GM21825 (cell line): ENCODE results near the gene SLC12A2.

Experiments
- ATAC-seq: cut with Tn5 transposase; IDR thresholded peaks from one replicate; pipeline ENCODE4 v1.9.1; 2021; ENCODE audit warnings: mild to moderate bottlenecking, moderate library complexity; ENCODE audit not compliant: unreplicated experiment

Gene SLC12A2

DNA sequence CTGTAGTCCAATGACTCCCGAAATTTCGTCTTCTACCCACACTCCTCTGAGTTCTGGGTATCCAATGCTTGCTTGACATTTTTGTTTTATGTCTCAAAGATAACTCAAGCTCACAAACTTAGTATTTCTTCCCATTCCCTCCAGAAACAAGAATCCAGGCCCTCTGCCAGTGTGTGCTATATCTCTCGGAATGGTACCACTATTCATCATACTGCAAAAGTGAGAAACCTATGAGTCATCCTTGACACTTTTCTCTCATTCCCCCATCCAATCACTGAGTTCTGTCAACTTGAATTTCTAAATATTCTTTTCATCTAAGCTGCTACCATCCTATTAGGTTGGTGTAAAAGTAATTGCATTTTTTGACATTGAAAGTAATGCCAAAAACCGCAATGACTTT lies 9.8 kb downstream of the SLC12A2 start:
- no peak for ATAC-seq

DNA sequence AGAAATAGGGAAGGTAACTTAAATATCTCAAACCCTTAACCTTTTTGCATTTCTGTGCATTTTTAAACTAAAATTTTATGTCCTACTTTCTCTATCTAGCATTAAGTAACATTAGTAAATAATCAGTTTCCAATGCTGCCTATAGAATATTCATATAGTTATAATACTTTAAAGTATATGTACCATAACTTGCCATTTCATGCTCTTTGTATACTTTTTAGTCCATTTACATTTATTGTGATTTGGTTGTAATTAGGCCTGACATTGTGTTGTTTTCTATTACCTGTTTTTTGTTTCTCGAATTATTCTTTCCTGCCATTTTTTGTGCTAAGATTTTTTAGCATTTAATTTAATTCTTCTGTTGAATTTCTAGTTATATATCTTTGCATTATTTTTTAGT lies 13.7 kb downstream of the SLC12A2 start:
- ATAC-seq = no peak

DNA sequence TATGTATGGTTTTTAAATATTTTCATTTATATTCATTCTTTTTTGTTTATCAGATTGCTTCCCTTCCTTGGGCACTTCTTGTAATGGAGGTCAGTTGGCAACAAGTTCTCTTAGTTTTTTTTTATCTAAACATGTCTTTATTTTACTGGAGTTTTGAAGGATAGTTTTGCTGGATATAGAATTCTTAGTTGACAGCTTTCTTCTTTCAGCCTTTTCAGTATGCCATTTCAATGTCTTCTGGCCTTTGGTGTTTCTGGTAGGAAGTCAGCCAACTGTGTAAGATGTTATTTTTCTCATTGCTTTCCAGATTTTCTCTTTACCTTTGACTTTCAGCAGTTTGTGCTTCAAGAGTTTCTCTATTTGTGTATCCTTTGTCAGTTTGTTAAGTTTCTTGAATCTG lies 14.2 kb downstream of the SLC12A2 start:
- no peak for ATAC-seq

DNA sequence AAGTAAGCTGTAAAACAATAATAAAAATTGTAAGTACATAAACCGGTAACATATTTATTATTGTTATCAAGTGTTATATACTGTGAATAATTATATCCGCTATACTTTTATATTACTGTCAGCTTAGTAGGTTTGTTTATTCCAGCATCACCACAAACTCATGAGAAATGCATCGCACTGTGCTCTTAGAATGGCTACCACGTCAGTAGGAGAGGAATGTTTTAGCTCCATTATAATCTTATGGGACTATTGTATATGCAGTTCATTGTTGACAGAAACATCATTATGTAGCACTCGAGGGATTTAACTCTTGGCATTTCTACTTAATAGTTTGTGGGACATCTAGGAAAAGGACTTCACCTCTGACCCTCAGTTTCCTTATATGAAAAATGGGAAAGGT lies 16.4 kb downstream of the SLC12A2 start:
- no peak for ATAC-seq

DNA sequence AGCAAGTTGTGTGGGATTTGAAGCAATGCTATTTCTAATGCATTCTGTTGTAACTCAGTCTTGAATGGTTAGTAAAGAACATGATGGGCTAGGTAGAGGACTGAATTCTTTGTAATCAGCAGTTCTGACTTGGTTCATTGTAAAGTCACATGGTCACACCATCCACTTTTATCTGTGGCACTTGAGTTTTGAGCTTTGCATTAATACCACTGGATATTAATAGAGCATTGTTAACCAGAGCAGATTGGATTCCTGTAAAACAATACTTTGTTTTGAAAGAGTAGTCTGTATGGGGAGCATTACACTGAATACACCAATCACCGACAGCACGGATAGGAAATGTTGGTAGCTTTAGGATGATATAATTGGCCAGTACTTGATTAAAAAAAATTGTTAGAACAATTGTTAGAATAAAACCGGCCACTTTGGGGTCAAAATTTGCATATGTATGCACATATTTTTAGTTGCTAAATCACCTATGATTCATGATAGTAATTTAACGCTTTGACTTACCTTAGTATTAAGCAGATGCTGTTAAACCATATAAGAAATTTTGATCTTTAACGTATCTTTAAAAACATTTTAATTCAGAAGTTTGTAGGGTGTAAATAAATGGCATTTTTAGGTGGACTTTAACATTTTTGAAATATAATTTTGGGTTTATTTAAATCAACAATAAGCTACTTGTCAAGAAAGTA lies 17.4 kb downstream of the SLC12A2 start:
- ATAC-seq = no peak

DNA sequence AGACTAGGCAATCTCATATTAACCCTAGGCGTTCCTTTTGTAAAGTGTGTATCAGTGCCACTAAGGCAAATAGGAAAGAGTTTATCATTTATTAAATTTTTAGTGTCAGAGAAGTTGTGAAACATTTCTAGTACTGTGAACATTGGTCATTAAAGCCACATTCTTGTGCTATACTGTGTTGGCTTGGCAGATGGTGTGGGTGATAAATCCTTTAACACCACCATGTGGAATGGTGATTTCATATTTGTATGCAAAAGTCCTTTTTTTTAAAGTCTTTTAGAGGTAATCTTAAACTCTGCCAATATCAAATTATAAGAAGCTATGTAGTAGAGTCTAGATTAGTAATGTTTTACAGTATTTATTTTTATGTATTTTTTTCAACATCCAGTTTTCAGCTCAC lies 18.1 kb downstream of the SLC12A2 start:
- no peak for ATAC-seq

DNA sequence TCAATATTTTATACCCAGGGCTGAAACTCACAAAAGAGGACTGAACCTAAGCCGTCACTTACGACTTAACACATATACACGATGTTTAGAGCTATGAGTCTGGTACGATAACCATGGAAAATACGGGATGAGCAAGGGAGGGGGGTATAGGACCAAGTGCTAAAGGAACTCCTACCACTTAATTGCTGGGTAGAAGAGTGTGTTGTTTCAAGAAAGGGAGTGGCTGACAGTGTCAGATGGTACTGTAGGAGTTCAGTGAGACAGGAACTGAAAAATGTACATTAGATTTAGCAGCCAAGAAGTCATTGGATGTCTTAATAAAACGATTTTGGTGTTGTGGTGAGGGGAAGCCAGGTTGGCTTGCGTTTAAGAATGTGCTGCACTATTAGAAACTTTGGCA lies 21.6 kb downstream of the SLC12A2 start:
- no peak for ATAC-seq

DNA sequence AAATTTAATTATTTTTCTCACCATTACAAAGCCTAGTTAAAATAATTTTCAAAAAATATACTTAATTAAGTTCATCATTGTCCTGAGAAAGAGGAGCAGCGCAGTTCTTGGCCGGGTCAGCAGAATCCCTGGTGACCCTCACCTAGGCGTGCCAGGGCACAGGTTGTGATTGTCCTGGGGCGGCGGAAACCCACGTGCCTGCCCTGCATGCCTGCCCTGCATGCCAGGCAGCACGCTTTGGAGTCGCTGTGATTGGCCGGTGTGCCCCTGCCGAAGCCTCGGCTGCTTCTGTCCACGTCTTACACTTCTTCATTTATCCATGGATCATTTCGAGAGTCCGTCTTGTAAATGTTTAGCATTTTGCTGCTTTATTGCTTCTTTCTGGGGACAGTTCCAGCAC lies 25.6 kb downstream of the SLC12A2 start:
- no peak for ATAC-seq

DNA sequence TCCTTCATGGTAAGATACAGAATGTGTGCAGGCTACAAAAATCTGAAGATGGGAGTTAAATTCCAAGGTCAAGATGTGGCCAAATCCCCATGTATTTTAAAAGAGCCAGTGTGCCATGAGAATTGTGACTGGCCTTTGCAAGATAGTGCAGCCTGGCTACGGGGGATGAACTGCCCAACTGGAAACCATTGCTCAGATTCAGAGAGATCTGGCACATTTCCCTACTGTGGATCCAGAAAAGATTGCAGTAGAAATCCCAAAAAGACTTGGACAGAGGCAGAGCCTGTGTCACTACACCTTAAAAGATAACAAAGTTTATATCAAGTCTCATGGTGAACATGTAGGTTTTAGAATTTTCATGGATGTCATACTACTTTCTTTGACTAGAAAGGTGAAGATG lies 26.2 kb downstream of the SLC12A2 start:
- no peak for ATAC-seq

DNA sequence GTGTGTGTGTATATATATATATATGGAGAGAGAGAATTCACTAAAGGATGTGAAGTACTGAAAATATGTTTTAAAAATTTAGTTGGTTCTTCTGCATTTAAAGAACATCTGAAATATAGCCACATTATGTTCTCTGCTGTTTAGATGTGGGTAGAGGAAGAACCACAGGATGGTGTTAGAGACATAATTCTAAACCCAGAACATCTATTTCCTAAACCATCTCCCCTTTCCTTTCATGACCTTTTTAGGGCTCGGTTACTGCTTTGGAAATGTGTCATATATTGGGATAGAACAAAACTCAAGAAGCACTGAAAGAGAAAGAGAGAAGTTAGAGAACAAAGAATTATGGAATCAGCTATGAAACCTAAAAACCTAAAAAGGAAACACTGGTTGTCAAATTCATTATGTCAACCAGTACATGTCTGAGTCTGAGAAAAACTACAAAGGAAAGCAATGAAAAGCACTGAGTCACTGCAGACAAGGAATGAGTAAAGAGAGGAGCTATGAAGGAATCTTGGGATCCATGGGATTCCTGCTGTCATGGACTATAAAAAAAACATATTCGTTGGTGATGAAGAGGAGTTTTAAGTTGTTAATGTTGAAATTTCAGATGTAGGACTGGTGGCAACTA lies 28.4 kb downstream of the SLC12A2 start:
- no peak for ATAC-seq

DNA sequence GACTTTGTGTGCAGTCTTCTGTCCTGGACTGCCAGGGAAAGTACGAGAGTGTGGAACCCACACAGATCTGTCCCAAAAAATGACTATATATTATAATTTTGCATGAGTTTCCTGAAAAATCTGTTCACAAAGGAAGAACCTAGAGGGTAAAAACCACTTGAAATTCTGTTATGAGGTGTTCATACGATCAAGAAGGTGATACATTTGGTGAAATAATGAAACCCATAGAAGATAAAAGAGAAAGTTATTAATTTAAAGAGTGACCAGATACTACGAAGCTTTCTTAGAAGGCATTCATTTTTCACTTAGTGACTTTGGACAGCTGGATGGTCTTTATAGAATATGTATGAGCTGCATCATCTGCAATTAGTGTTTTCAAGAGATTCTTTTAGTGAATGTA lies 32.9 kb downstream of the SLC12A2 start:
- no peak for ATAC-seq

DNA sequence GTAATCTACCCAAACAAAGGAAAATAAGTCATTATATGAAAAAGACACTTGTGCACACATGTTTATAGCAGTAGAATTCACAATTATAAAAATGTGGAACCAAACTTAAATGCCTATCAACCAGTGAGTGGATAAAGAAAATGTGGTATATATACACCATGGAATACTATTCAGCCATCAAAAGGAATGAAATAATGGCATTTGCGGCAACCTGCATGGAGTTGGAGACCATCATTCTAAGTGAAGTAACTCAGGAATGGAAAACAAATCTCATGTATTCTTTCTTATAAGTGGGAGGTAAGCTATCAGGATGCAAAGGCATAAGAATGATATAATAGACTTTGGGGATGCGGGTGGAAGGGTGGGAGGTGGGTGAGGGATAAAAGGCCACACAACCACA lies 34.6 kb downstream of the SLC12A2 start:
- no peak for ATAC-seq

DNA sequence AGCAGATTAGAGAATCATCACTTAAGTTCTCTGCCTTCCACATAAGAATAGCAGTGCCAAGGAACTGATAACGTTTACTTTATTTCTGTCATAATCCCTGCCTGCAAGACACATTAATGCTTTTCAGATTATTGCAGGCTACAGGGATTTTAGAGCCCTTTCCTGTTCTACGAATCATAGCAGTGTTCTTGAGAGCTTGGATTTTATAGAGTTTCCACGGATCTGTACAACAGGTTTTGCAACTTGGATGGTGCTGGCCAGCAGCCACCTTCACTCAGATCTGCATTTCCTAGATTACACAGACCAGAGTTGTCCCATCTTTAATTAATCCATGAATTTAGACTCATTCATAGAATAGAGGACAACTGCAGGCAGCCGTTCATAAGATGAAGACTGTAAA lies 38.1 kb downstream of the SLC12A2 start:
- ATAC-seq = no peak

DNA sequence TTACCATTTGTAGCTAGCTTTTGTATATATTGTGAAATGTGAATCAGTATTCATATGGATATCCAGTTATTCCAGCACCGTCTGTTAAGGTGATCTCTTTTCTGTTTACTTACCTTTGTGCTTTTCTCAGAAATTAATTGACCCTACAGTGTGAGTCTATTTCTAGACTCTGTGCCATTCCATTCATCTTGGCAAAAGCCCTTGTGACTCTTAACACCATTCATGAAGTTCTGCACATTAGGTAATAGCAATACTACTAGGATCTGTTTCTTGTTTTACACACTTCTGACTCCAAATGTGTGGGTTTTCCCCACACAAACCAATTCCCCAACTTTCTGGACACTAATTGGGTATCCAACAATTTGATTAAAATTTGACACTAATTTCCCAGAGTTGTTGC lies 40.4 kb downstream of the SLC12A2 start:
- ATAC-seq = no peak

DNA sequence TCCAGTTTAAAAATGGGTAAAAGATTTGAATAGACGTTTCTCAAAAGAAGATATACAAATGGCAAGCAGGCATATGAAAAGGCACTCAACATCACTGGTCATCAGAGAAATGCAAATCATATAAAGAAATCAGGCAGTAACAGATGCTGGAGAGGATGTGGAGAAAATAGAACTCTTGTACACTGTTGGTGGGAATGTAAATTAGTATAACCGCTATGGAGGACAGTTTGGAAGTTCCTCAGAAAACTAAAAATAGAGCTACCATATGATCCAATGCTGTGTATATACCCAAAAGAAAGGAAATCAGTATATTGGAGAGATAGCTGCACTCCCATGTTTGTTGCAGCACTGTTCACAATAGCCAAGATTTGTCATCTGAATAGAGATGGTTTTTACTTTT lies 42.7 kb downstream of the SLC12A2 start:
- no peak for ATAC-seq

DNA sequence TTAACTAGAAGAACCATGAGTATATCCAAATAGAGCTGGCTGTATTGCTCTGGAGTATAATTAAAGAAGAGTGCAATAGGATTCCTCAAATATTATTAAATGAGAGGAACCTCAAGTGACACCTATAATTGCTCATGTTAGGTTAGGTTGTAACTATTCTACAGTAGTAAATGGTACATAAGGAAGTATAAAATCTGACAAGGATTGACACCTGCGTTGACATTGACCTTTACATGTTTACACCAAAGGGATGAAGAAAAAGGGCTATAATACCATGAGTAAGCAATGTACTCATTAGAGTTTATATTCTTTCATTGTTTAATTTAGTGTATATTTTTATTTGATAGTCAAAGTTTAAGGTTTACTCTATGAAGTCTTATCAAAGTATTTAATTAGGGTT lies 48.9 kb downstream of the SLC12A2 start:
- no peak for ATAC-seq

DNA sequence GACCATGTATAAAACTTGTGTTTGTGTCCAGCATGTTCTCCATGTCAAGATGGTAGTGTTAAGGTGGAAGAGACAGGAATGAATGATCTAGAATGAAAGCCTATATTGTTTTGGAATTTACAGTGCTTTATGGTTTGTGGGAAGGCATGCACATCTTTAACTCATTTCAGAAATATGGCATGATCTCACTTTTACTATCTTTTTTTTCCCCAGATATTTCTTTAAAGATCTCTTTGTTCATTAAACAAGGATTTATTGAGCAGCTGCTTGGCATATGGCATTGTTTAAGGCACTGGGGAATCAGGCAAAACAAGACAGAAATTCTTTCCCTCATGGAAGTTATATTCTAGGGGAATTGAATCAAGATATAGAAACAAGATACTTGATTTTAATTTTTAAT lies 51.7 kb downstream of the SLC12A2 start:
- no peak for ATAC-seq

DNA sequence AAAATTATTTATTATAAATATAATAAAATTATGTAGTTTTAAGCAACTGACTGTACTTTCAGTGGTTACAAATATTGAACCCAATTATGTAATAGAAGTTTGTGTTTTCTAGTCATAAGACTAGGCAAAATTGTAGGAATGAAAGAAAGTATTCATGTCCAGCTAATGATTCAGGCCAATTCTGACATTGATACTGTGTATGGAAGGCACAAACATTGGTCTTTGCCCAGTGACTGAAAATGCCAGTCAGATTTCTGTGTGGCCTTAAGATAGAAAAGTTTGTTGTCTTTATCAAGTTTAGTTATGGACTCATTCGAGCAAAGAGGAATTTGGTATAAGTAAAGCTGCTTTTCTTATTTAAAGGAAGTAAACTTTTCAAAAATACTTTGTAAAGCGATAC lies 60.3 kb downstream of the SLC12A2 start:
- no peak for ATAC-seq

DNA sequence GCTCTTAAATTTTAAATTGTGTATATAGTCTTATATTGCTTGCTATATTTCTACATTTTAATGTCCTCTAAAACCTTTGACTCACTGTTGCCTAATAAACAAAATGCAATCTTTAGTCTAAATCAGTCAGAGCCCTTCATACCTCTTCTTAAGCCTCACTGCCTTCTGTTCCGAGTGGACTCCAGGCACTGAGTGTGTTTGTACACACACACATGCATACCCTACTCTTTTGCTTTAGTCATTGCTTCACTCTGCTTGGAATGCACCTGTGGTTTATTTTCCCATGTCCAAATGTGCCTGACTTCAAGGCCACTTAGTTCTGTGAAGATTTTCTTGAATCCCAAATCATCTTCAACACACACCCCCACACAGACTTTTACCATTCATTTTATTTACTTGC lies 60.9 kb downstream of the SLC12A2 start:
- no peak for ATAC-seq

DNA sequence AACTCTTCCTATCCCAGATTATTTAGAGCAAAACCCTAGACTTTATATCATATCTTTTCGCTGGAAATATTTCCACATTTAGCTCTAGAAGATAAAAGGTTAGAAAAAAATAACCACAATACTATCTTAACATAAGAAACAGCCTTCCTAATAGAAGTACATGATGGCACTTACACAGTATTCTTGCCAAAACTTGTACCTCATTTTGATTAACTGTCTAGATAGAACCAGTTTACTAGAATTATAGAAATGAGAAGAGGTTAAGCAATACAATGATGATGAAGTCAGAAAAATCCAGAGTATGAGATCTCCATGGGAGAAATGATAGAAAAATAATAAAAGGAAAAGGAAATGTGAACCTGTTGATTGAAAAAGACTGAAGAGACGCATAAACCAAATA lies 63.1 kb downstream of the SLC12A2 start:
- no peak for ATAC-seq

DNA sequence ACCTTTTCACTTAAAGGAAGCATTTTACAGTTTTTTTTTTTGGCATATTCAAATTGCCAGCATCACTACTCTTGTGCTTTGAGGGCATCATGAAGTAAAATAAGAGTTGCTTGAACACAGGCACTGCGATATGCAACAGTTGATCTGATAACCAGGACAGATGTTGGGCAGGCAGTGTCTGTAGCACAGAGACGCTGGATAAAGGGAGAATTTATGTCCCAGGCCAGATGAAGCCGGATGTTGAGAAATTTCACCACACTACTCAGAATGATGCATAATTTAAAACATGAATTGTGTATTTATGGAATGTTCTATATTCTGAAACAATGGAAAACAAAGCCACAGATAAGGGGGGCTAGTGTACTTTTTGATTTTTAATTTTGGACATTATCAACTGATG lies 71.4 kb downstream of the SLC12A2 start:
- ATAC-seq = no peak

DNA sequence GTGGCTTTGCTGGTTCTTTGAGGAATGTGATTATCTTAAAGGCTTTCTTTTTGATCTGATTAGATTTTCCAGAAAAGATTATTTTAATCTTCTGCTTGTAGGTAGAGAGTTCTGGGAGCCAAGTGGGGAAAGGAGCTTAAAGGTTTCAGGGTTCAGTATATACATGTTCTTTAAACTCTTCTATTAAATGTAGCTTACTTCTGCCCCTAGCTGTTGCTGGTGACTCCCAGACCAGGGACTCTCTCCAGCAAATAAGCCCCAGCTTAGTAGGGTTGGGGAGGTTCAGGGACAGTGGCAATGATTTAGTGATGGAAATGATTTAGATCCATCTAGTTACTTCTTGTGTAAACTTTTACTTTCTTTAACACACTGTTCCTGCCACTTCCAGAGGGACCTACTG lies 72.2 kb downstream of the SLC12A2 start:
- ATAC-seq = no peak

DNA sequence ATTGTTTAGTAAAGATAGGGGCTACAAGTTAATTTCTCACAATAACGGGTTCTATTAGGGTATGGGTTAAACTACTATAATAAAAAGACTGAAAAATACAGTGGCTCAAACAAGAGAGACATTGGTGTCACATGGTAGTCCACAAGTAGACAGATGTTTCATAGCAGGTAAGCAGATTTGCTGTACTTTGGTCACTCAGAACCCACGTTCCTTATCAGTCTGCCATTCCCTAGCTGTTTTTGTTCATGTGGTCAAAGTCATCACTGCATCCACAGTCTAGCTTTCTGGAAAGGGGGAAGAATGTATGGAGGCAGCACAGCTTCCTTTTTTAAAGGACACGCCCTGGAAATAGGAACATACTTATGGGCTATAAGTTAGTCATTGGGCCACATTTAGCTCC lies 73.0 kb downstream of the SLC12A2 start:
- no peak for ATAC-seq
